GM19025 (cell line): ENCODE measurements around the gene NIP7.
A peak's percentile ranks its signal among the peaks of the same experiment; 100 is the strongest.
"Not testable (repeated sequence)": the region's sequence is repeated elsewhere in the genome, so short reads cannot be mapped to it uniquely, and the experiment has no call there.

Experiments used
- ATAC-seq: cut with Tn5 transposase; IDR thresholded peaks from one replicate; pipeline ENCODE4 v1.9.1; 2021; ENCODE audit warnings: mild to moderate bottlenecking, low read depth, moderate library complexity; ENCODE audit not compliant: unreplicated experiment

The NIP7 gene

GRCh38 chr16:69339289-69340094, at the start of gene NIP7, which contains the start of gene COG8:
NIP7 (plus strand) TSS chr16:69339772; CDS start chr16:69339830, 58 bp downstream.
COG8 (minus strand) TSS chr16:69339564; CDS start chr16:69339552, 12 bp downstream.
- ATAC-seq, result peak; percentile 88

- ATAC-seq, result not testable (repeated sequence)
Observed at GRCh38 chr16:69291657-69292056, 47.9 kb upstream of the NIP7 start.

GRCh38 chr16:69293401-69293800, 46.2 kb upstream of the NIP7 start:
- ATAC-seq, result no peak

GRCh38 chr16:69294051-69294450, 45.5 kb upstream of the NIP7 start:
- no peak for ATAC-seq

- ATAC-seq, result not testable (repeated sequence)
Observed at GRCh38 chr16:69296771-69297170, 42.8 kb upstream of the NIP7 start.

GRCh38 chr16:69298261-69298660, 41.3 kb upstream of the NIP7 start:
- no peak for ATAC-seq

- no peak for ATAC-seq
Observed at GRCh38 chr16:69301187-69301586, 38.4 kb upstream of the NIP7 start.

GRCh38 chr16:69301861-69302260, 37.7 kb upstream of the NIP7 start:
- no peak for ATAC-seq

GRCh38 chr16:69302301-69302700, 37.3 kb upstream of the NIP7 start:
- ATAC-seq, result no peak

- no peak for ATAC-seq
Observed at GRCh38 chr16:69306031-69306430, 33.5 kb upstream of the NIP7 start.

- ATAC-seq, result no peak
Observed at GRCh38 chr16:69307091-69307490, 32.5 kb upstream of the NIP7 start.

- ATAC-seq, result no peak
Observed at GRCh38 chr16:69307856-69308255, 31.7 kb upstream of the NIP7 start.

GRCh38 chr16:69309316-69309715, 30.3 kb upstream of the NIP7 start:
- no peak for ATAC-seq

GRCh38 chr16:69310653-69311532, 28.7 kb upstream of the NIP7 start, which contains the start of gene VPS4A:
VPS4A (plus strand) TSS chr16:69311350; CDS start chr16:69311512, 162 bp downstream.
- ATAC-seq, result peak; percentile 90

GRCh38 chr16:69311533-69312387, 27.8 kb upstream of the NIP7 start:
- ATAC-seq, result peak; percentile 38

GRCh38 chr16:69313469-69313868, 26.1 kb upstream of the NIP7 start:
- no peak for ATAC-seq

- no peak for ATAC-seq
Observed at GRCh38 chr16:69314534-69314933, 25.0 kb upstream of the NIP7 start.

GRCh38 chr16:69315486-69316311, 23.9 kb upstream of the NIP7 start:
- ATAC-seq, result no peak

GRCh38 chr16:69316595-69317034, 23.0 kb upstream of the NIP7 start:
- no peak for ATAC-seq
